Iris pigment epithelial cell (primary cell): ENCODE measurements around the gene ZGLP1.

Experiments
- DNase-seq: peaks from one replicate; pipeline ENCODE4 v3.0.0-alpha.2; 2011; ENCODE audit warnings: low read depth

ZGLP1 gene

DNA sequence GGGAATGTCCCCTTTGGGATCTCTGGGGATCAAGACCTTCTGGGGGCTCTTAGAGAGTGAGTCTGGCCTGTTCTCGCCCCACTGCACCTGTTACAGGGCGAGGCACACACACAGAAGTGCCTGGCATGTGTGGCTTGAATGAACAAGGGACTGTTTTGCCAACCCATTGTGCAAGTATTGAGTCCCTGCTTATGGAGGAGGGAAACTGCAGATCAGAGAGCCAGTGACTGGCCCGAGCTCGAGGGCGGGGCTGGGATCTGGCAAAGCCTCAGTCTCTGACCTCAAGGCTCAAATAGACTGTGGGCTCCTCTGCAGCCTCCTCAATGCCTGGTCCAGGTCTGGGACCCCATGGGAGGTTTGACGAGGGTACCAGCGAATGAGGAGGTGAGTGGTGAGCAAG, 18.2 kb upstream of the ZGLP1 start:
- DNase-seq, result no peak

DNA sequence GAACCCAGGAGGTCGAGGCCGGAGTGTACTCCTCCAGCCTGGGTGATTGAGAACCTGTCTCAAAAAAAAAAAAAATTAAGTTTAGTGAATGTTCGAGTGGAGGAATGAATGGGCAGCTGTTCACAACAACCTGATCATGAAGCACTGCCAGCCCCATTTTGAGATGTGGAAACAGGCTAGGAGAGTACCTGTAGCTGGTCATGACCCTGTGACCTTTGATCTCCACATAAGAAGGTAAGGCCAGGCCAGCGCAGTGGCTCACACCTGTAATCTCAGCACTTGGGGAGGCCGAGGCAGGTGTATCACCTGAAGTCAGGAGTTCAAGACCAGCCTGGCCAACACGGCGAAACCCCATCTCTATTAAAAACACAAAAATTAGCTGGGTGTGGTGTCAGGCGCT, 16.1 kb upstream of the ZGLP1 start:
- no peak for DNase-seq

DNA sequence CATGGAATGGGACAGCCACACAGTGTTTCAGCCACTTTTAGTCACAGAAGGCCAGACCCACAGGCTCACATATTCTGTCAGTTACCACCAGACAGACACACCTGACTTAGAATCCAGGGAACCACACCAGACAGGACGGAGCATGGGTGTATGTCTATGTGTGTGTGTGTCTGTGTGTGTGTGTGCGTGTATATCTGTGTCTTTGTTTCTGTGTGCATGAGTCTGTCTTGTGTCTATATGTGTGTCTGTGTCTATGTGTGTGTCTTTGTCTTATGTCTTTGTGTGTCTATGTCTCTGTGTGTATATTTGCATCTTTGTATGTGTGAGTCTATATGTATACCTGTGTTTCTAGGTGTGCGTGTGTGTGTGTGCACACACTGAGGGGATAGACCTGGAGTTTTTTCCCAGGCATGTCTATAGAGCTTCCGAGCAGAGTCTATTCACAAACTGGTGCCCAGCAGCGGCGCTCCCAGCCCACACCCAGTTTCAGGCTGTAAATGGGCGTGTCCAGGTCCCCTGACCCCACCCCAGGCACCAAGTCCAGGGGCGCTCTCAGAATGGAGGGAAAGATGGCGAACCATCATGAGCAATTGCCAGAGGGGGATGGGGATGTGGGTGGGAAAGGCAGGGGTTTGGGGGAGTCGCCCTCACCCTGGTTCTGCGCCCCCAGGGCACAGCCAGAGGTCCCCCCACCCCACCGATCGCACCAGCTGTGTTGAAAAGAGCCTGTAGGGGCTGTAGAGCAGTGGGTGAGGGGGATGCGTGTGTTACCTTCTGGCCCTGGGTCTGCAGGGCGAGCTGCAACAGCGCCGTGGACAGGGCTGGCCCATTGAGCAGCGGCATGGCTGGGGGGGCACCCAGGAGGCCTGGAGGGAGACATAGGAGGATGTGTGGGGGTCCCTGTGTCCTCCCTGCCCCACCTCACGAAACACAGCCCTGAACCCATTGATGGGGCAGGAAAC, 12.5 kb upstream of the ZGLP1 start:
- no peak for DNase-seq

DNA sequence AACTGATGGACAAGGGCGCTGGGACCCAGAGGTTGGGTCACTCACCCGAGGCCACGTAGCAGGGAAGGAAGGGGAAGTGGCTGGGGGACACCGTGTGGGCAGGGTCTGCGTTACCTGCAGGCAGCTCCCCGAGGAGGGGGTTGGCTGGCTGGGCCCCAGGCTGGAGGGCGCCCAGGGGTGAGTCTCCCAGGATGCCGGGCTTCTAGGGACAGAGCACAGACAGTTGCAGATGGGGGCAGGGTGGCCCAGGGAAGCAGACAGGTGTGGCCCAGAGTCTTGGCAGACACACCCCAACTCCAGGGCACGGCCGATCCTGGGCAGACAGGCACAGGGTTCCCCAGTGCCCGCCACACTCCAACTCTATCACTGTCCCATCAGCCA, 11.8 kb upstream of the ZGLP1 start:
- DNase-seq, result no peak

DNA sequence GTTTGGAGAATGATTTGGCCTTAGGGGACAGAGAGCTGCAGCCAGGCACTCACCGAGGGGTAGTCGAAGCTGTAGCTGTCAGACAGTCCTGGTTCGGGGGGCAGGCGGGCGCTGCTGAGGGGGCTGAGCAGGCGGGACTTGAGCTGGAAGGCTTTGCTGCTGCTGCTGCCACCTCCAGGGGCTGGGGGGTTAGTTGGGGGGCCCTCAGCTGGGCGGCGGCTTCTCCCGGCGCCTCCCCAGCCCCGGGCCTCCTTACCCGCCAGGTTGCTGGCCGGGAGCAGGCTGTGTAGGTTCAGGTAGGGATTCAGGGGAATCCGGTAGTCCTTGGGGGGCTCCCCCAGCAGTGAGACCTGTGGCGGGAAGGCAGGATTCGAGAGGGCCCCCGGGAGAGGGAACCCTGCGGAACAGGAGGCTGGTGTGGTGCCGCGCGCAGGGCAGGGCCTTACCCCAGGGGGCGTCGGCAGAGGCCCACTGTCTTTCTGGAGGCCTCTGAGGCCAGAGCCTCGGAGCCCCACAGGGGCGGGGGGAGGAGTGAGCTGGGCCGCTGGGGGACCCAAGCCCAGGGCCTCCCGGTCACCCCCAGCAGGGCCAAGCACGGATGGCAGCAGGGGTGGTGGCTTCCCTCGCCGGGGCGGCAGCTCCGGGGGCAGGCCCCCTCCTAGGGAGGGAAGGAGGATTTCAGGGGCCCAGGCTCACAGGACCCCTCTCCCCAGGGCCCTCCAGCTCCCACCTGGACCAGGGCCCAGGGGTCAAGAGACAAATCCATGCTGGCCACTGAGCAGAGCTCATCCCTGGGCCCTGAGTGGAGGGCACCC, 11.2 kb upstream of the ZGLP1 start:
- no peak for DNase-seq

DNA sequence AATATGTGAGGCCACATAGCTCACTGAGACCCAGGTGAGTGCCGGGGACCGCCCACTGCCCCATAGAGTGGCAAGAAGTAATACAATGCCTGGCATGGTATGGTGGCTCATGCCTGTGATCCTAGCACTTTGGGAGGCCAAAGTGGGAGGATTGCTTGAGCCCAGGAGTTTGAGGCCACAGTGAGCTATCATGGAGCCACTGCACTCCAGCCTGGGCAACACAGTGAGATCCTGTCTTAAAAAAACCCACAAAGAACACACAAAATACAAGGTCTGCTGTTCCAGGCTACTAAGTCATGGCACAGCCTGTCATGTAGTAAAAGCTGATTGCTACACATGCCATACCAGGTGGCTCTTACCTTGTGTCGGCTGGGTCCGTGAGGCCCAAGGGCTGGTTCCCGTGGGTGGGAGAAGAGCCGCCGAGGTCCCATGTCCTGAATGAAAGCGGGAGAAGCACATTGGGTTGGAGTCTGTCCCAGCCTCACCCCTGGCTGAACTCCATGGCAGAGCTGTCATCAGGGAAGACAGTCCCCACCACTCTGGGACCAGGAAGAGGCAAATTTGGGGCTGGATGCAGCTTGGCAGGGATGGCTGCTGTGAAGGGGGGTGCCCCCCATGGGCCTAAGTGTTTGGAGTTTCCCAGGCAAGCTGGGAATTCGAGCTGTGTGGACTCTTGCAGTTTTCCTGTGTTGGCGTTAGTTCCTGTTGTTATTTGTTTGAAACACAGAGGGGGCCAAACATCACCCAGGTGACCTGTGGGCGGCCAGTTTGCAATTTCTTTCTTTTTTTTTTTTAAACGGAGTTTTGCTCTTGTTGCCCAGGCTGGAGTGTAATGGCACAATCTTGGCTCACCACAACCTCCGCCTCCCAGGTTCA, 9.4 kb upstream of the ZGLP1 start:
- DNase-seq, result no peak

DNA sequence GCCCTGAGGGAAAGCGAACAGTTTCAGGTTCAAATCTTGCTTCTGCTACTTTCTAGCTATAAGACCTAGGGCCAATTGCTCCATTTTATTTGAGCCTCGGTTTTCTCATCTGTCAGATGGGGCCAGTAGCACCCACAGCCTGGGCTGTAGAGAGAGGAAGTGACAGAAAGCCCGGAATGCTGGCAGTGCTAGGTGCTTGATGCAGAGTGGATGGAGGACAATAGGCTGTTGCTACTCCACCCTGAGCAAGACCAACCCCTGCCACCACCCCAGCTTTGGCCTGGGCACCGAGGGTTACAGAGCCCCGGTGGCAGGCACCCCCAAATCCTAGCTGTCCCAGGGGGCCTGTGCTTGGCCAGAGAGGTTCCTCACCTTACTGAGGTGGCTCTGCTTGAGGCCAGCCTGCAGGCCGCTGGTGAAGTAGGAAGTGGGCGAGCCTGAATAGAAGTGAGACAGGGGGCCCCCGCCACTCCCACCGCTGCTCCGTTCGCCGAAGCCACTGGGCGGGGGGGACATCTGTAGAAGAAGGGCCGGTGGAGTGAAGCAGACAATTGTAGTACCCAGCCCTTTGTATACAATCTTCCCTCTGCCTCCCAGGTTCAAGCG, 8.3 kb upstream of the ZGLP1 start:
- DNase-seq, result no peak

DNA sequence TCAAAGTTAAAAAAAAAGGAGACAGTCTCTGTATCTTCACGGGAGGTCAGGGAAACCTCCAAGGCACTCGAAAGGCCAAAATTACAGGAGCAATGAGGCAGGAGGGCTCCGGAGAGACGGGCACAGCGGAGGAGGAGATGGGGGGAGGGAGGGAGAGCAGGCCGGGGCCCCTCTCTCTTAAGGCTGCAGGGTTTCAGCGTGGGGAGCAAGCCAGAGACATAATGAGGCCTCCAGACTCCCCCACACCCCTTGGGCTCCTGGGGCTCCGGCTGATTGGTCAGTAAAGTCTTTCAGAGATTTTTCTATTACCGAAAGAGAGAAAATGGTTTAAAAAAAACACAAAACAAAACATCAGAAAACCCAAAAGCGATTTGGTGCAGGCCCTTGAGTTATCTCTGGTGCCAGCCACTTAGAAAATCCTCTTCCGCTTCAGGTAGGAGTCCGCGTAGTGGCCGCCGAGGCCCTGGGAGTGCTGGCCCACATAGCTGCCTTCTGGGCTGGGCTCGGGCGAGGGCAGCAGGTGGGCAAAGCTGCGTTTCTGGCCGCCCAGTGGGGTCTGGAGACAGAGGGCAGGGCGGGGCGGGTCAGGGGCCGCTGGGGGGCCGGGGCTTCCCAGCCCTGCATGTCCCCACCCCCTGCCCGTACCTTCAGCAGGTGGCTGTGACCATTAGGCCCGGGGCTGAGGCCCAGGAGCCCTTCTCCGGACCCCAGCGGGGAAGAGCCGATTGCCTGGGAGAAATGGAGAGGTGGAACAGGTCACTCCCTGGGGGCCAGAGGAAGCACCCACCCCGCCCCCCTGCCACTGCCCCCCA, 7.6 kb upstream of the ZGLP1 start:
- no peak for DNase-seq

DNA sequence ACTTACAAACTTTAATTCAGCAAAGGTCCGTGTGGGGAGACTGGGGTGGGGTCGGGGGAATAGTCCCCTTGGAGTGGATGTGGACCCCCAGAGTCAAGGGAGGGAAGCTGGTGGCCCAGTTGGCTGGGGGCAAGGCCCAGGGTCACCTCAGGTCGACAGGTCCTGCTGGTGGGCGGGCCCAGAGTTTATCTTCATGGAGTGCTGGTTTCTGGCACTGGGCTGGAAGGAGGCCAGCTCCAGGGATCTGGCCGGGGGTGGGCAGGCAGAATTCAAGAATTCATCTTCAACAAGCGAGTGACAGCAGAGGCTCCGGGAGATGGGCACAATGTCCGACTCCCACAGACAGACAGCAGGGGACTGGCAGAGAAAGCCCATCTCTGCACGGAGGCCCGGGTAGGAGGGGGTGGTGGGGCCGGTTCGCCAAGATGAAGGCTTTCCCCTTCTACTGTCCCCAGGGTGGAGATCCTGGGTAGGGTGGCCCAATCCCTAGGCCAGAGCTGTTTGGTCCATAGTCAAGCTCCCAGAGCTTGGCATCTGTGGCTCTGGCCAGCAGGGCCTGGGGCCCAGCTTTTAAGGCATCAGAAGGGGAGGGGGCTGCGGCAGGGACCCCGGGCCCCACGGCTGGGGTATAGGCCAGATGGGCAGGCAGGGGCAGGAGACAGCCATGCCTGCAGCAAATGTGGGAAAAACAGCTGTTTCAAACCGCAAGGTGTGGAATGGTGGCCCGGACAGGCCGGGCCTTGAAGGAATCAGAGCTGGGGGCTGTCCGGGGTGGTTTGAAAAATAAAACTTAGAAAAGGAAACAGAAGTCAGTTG, 6.8 kb upstream of the ZGLP1 start:
- DNase-seq, result no peak

DNA sequence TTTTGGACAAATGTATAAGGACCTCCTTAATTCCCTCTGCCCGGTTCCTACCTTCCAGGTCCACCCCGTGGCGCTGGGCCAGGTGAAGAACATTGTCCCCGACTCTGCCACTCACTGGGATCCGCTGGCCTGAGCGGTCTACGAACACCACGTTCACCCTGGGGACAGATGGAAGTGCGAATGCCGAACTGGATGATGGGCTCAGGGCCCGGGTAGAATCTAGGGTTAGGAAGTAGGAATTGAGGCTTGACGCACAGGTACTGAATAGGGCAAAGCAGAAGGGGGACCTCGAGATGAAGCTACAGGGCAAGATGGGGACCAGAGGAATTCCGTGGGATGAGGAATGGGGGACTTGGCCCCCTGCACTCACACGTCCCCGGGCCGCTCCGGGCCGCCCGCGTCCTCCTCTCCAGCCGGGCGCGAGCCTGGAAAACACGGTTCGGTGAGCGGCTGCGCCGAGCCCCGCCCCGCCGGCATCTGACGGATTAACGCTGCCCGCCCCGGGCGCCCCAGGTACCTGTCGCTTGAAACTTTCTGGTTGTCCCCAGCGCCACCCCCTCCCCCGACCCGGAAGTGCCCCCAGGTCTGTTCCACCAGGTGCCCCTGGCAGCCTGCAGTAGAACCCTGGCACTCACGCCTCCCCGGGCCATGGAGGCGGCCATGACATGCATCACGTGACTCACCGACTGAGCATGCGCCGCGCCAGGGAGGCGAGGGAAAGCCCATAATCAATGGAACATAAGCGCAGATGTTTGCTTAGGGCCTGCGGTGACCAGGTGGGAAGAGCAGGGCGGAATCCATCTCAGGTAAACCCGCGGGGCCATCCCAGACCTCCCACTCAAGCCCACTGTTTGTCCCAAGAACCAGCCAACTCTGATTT, 6.0 kb upstream of the ZGLP1 start, which contains the start of gene FDX2:
FDX2 (minus strand) TSS at position 681 of the 880 bp plus-strand sequence; CDS start at position 662, 19 bp downstream.
- DNase-seq, result peak; percentile 70

DNA sequence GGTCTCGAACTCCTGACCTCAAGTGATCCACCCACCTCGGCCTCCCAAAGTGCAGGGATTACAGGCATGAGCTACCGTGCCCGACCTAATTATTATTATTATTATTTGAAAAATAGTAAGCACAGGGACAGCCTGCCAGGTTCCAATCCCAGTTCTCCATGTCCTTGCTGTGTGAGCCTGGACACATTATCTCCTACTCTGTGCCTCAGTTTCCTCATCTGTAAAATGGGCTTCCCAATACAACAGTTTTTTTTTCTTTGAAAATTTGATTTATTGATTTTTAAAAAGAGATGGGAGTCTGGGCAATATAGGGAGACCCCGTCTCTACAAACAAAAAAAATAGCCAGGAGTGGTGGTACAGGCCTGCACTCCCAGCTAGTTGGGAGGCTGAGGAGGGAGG, 3.3 kb downstream of the ZGLP1 start:
- no peak for DNase-seq

DNA sequence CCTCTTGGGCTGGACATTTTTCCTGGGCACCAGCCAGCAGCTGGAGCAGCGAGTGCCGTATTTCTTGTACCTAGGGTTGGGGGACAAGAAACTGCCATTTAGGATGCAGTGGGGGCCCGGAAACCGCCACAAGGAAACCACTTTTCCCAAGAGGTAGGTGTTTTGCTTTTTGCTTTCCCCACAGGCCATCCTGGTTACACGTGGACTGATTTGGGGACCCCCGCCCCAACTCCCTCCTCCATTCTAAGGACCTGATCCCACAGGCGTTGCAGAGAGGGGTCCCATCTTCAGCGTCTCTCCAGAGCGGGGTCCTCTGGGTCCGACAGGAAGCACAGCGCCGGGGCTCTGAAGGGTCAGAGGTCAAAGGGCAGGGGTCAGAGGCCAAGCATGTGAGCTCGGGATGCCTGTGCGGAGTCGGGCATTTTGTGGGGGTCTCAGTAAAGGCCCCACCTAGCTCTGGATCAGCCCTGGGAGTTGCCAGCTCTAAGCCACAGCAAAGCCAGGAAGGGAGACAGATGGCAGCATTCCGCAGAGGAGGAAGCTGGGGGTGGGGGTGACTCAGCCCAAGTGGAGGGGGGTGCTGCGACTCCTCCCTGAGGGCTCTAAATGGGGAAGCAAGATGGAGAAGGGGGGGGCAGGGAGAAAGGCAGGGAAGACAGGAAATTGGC, 4.3 kb downstream of the ZGLP1 start:
- DNase-seq, result peak; percentile 54

DNA sequence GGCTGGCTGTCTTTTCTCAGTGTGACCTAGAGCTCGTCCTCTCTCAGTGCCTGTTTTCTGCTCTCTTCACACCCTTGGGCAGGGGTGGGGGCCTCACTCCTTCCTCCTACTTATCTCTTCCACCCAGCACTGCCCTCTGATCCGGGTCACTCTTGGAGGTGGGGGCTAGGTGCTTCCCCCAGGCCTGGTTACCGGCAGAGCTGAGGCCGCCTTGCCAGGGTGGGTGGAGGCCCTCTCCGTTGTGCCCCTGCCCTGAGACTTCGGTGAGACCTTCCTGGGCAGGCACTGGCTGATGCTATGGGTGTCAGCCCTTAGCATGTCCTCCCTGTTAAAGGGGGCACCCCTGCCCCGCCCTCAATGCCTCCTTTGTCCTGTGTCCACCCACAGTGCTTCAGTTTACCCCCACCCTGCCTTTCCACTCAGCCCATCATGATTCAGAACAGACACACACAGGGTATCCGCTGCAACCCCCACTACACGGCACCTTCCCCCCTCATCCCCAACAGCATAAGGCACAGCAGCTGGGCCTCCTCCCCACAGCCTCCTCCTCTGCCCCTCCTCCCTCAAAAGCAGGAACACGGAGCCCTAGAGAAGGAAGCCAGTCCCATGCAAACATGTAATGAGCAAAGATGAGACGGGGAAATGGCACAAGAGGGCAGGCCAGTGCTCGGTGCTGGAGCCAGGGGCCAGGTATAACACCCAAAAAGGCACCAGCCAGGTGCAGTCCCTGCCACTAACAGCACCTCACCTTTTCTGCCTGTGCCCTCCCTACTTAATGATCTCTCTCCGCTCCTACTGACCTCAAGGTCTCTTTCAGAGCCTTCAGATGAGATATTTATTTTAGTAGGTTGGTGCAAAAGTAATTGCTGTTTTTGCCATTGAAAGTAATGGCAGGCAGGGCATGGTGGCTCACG, 9.8 kb downstream of the ZGLP1 start:
- no peak for DNase-seq

DNA sequence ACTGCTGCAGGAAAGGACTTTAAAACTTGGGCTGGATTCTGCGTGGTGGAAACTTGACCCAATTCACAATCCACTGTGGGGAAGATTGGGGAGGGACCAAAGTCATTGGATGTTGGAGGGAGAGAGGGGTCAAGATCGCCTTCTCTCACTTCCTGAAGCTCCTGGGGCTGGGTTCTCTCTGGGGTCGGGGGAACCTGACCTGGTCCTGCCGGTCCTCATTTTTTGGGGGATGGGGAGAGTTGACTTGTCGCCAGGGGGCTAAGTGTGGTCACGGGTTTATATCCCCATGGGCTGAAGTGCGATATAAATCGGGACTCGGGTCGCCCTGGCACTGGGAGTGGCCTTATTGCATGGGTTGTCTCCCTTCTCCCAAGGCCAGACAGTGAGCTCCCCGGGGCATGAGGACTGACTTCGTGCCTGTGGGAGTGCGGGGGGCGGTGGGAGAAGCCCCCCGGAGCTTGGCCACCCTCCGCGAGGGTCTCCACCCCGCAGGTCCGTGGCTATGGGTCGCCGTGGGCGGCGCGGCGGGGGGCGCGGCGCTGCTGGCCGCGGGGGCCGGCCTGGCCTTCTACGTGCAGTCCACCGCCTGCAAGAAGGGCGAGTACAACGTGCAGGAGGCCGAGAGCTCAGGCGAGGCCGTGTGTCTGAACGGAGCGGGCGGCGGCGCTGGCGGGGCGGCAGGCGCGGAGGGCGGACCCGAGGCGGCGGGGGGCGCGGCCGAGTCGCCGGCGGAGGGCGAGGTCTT, 13.6 kb downstream of the ZGLP1 start:
- no peak for DNase-seq

DNA sequence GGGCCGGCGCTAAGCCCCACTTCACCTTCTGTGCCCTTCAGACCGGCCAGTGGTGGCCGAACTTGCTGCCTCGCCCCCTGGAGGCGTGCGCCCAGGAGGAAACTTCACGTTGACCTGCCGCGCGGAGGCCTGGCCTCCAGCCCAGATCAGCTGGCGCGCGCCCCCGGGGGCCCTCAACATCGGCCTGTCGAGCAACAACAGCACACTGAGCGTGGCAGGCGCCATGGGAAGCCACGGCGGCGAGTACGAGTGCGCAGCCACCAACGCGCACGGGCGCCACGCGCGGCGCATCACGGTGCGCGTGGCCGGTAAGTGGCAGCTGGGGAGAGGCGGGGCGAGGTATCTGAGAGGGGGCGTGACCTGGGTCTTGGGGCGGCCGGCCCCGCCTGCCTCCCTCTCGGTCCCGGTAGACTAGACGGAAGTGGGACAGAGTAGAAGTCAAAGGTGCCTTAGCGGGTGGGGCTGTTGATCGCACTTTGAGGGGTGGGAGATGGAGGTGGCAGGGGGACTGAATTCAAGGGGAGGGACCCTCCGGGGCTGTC, 14.2 kb downstream of the ZGLP1 start:
- no peak for DNase-seq

DNA sequence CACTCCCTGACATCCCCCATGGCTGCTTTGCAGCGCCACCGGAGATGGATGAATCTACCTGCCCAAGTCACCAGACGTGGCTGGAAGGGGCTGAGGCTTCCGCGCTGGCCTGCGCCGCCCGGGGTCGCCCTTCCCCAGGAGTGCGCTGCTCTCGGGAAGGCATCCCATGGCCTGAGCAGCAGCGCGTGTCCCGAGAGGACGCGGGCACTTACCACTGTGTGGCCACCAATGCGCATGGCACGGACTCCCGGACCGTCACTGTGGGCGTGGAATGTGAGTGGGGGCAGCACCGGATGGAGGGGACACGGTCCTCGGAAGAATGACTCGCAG, 15.3 kb downstream of the ZGLP1 start:
- DNase-seq, result no peak
